ENCODE data around the gene PEPD. TPM values are rescaled to one million over a fixed set of nuclear protein-coding genes. Genes with fewer than 3 reads are reported as not detected.

The PEPD gene
- total and polyA plus RNA-seq, 2 donors (not counting 3 experiments of a cell fraction or from before 2014, with no cell fraction given): 73.7 to 126 TPM

DNA sequence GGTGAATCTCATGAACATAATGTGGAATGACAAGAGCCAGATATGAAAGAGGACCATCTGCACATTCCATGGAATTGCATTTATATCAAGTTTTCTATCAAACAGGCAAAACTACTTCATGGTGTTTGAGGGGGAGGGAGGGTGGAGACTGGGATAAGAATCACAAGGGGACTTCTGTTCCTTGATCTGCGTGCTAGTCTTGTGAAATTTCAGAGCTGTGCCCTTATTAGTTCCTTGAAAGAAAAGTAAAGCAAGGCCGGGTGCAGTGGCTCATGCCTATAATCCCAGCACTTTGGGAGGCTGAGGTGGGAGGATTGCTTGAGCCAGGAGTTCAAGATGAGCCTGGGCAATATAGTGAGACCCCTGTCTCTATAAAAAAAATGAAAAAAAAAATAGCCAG is 178.3 kb downstream of the PEPD start:
- H3K9me3 ChIP-seq (replicated peaks; ENCODE audit: control insufficient read depth, insufficient read depth, low read length): no peaks in the 10 kb centered on the region
- H3K9me1 ChIP-seq (replicated peaks; ENCODE audit: control insufficient read depth, extremely low read depth, insufficient read depth, low read length): no peaks in the 10 kb centered on the region
- ChIA-PET CTCF (no interaction called here), POLR2A (no interaction called here)
- no peaks in the 10 kb centered on the region for H3K4me1 ChIP-seq (ENCODE audit: control insufficient read depth, extremely low read depth, insufficient read depth, low read length)
- dilution Hi-C loops (cut with MboI; ENCODE audit: extremely low pct_ligation_motif_present, low sequenced_read_pairs) (no loop called here), intact Hi-C loops (cut with micrococcal nuclease) (no loop called here)
- no peak overlapping the region for H3K27ac ChIP-seq (ENCODE audit: insufficient read depth, low read depth, low read length)
- TF ChIP-seq FOS (IDR thresholded peaks at IDR 0.05; ENCODE audit: borderline replicate concordance, insufficient read depth, low read length) (no peak), POLR2AphosphoS5 (IDR thresholded peaks at IDR 0.05; ENCODE audit: insufficient read depth, low read depth, low read length) (no peak), POLR2A (IDR thresholded peaks at IDR 0.05; ENCODE audit: low read depth, low read length) (no peak), JUN (IDR thresholded peaks at IDR 0.05; ENCODE audit: borderline replicate concordance, insufficient read depth, insufficient read length, low read depth) (no peak), EZH2 (IDR thresholded peaks at IDR 0.05; ENCODE audit: borderline replicate concordance, low read depth, low read length, severe bottlenecking) (no peak), MYC (IDR thresholded peaks at IDR 0.05; ENCODE audit: low read depth, low read length) (no peak), GATA2 (IDR thresholded peaks at IDR 0.05; ENCODE audit: insufficient read depth, insufficient read length, low read depth, low read length) (no peak)
- TF ChIP-seq, protein P1, sequence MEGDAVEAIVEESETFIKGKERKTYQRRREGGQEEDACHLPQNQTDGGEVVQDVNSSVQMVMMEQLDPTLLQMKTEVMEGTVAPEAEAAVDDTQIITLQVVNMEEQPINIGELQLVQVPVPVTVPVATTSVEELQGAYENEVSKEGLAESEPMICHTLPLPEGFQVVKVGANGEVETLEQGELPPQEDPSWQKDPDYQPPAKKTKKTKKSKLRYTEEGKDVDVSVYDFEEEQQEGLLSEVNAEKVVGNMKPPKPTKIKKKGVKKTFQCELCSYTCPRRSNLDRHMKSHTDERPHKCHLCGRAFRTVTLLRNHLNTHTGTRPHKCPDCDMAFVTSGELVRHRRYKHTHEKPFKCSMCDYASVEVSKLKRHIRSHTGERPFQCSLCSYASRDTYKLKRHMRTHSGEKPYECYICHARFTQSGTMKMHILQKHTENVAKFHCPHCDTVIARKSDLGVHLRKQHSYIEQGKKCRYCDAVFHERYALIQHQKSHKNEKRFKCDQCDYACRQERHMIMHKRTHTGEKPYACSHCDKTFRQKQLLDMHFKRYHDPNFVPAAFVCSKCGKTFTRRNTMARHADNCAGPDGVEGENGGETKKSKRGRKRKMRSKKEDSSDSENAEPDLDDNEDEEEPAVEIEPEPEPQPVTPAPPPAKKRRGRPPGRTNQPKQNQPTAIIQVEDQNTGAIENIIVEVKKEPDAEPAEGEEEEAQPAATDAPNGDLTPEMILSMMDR (IDR thresholded peaks at IDR 0.05; ENCODE audit: extremely low read depth in 1 of 2, insufficient read depth in 1 of 2, low read depth in 1 of 2, low read length in 2 of 2): no peak
- TF ChIP-seq, protein P2, sequence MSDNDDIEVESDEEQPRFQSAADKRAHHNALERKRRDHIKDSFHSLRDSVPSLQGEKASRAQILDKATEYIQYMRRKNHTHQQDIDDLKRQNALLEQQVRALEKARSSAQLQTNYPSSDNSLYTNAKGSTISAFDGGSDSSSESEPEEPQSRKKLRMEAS (IDR thresholded peaks at IDR 0.05; ENCODE audit: insufficient read depth, insufficient read length): no peak
- H3K27me3 ChIP-seq (ENCODE audit: control insufficient read depth in 2 of 2, insufficient read depth in 2 of 2, low read length in 2 of 2): peaks cover 3 to 6% of the 10 kb centered on the region in 2 experiments
- no peak overlapping the region for H3K9ac ChIP-seq (replicated peaks; ENCODE audit: extremely low read depth, insufficient read depth, low read length)
- no peaks in the 10 kb centered on the region for H3K79me2 ChIP-seq (ENCODE audit: control insufficient read depth, insufficient read depth, low read length)
- DNase-seq (ENCODE audit: low read depth, low spot score) (no peak), FAIRE-seq (no peak)
- no peaks in the 10 kb centered on the region for H3K36me3 ChIP-seq (ENCODE audit: control insufficient read depth in 2 of 2, extremely low read depth in 1 of 2, insufficient read depth in 2 of 2, low read length in 2 of 2)
- H2AFZ ChIP-seq (ENCODE audit: low read depth, low read length): no peak overlapping the region
- H3K4me3 ChIP-seq (replicated peaks in 1 of 3; ENCODE audit: insufficient read depth in 1 of 3, low read depth in 1 of 3, low read length in 3 of 3): no peak overlapping the region
- BruUV-seq (replicated peaks): no TSS peak
- H3K4me2 ChIP-seq (ENCODE audit: insufficient read depth, low read length): no peak overlapping the region
- no peaks in the 10 kb centered on the region for H4K20me1 ChIP-seq (replicated peaks; ENCODE audit: control insufficient read depth, extremely low read depth, insufficient read depth, low read length)
